Vagina (tissue), 2 donors: ENCODE measurements around the gene ANKS1B.

Source experiments
- POLR2A ChIP-seq, 2 donors: fragments of 450-650 bp; IDR thresholded peaks; one replicate each; pipeline ENCODE4 v1.6.1; 2017; ENCODE audit warnings: antibody characterized with exemption in 2 of 2, mild to moderate bottlenecking in 2 of 2, moderate library complexity in 2 of 2
- TF ChIP-seq, protein P1 (sequence below), 3 experiments: fragments of 450-650 bp in 2 of 3; fragments of 200-600 bp in 1 of 3; sonication (generic) in 1 of 3; IDR thresholded peaks; one replicate each; pipeline ENCODE4 v1.5.1; 2017 to 2019; ENCODE audit warnings: antibody characterized with exemption in 3 of 3, mild to moderate bottlenecking in 2 of 3, moderate library complexity in 2 of 3

GRCh38 chr12:99493197-99493596 lies 491.5 kb downstream of the ANKS1B start:
- TF ChIP-seq, protein P1, sequence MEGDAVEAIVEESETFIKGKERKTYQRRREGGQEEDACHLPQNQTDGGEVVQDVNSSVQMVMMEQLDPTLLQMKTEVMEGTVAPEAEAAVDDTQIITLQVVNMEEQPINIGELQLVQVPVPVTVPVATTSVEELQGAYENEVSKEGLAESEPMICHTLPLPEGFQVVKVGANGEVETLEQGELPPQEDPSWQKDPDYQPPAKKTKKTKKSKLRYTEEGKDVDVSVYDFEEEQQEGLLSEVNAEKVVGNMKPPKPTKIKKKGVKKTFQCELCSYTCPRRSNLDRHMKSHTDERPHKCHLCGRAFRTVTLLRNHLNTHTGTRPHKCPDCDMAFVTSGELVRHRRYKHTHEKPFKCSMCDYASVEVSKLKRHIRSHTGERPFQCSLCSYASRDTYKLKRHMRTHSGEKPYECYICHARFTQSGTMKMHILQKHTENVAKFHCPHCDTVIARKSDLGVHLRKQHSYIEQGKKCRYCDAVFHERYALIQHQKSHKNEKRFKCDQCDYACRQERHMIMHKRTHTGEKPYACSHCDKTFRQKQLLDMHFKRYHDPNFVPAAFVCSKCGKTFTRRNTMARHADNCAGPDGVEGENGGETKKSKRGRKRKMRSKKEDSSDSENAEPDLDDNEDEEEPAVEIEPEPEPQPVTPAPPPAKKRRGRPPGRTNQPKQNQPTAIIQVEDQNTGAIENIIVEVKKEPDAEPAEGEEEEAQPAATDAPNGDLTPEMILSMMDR (IDR thresholded peaks at IDR 0.05) = no peak
- TF ChIP-seq POLR2A (IDR thresholded peaks at IDR 0.05) = no peak
